Liver (tissue), 9 donors: ENCODE results near the gene ATP1B1. TPM values are rescaled to one million over a fixed set of nuclear protein-coding genes. Genes with fewer than 3 reads are reported as not detected.

Experiments
- DNase-seq: peaks from one replicate; pipeline ENCODE4 v3.0.0-alpha.2; 2017; ENCODE audit warnings: low spot score
- H3K27ac ChIP-seq, 2 donors: one replicate each; pipeline ENCODE4 v1.7.0; 2013; ENCODE audit warnings: inconsistent platforms in 2 of 2, low read length in 2 of 2, control low read depth in 1 of 2, low read depth in 1 of 2, mild to moderate bottlenecking in 1 of 2
- H3K27me3 ChIP-seq, 4 donors: one replicate each; pipeline versions ENCODE4 v1.6.1 to v1.7.0; 2013; ENCODE audit warnings: low read length in 3 of 4, inconsistent platforms in 1 of 4, mild to moderate bottlenecking in 1 of 4, moderate library complexity in 1 of 4; ENCODE audit not compliant: control insufficient read depth in 4 of 4, insufficient read depth in 4 of 4
- H3K36me3 ChIP-seq, 4 donors: one replicate each; pipeline versions ENCODE4 v1.6.1 to v1.7.0; 2013; ENCODE audit warnings: low read length in 3 of 4, mild to moderate bottlenecking in 3 of 4, low read depth in 1 of 4, moderate library complexity in 1 of 4; ENCODE audit not compliant: control insufficient read depth in 4 of 4, insufficient read depth in 3 of 4
- H3K4me1 ChIP-seq, 4 donors: one replicate each; pipeline versions ENCODE4 v1.6.1 to v1.7.0; 2013; ENCODE audit warnings: low read length in 3 of 4, mild to moderate bottlenecking in 3 of 4, moderate library complexity in 1 of 4; ENCODE audit not compliant: control insufficient read depth in 4 of 4, insufficient read depth in 4 of 4
- H3K4me3 ChIP-seq, 3 donors: one replicate each; pipeline versions ENCODE4 v1.6.1 to v1.7.0; 2013; ENCODE audit warnings: low read length in 3 of 3, control low read depth in 1 of 3, low read depth in 1 of 3, mild to moderate bottlenecking in 1 of 3
- H3K9ac ChIP-seq, 2 donors: one replicate each; pipeline ENCODE4 v1.7.0; 2013; ENCODE audit warnings: low read length in 2 of 2, mild to moderate bottlenecking in 2 of 2, moderate library complexity in 2 of 2, control low read depth in 1 of 2, low read depth in 1 of 2
- H3K9me3 ChIP-seq, 4 donors: one replicate each; pipeline versions ENCODE4 v1.6.1 to v1.7.0; 2013; ENCODE audit warnings: low read length in 3 of 4; ENCODE audit not compliant: control insufficient read depth in 4 of 4
- CTCF ChIP-seq: fragments of 150-350 bp; IDR thresholded peaks from 2 replicates; pipeline ENCODE4 v1.5.1; 2017; ENCODE audit warnings: improper control_type of control experiment, low read depth, low read length; ENCODE audit not compliant: missing input control
- EGR1 ChIP-seq, 2 donors: IDR thresholded peaks; 2 replicates each; pipeline ENCODE4 v1.6.1; 2016 to 2018; ENCODE audit warnings: antibody characterized with exemption in 2 of 2, low read depth in 2 of 2
- FOXA2 ChIP-seq: IDR thresholded peaks from 2 replicates; pipeline ENCODE4 v1.6.1; 2016; ENCODE audit warnings: antibody characterized with exemption
- GABPA ChIP-seq, 2 donors: IDR thresholded peaks in 1 of 2; conservative IDR thresholded peaks in 1 of 2; 2 replicates each; pipeline ENCODE4 v1.6.1; 2016; ENCODE audit warnings: antibody characterized with exemption in 2 of 2, mild to moderate bottlenecking in 1 of 2, moderate library complexity in 1 of 2
- HNF4A ChIP-seq, 2 donors: conservative IDR thresholded peaks; 2 replicates each; pipeline ENCODE4 v1.6.1; 2016; ENCODE audit warnings: antibody characterized with exemption in 2 of 2, mild to moderate bottlenecking in 2 of 2
- HNF4G ChIP-seq: IDR thresholded peaks from 2 replicates; pipeline ENCODE4 v1.6.1; 2016; ENCODE audit warnings: antibody characterized with exemption
- JUND ChIP-seq, 2 donors: IDR thresholded peaks; 2 replicates each; pipeline ENCODE4 v1.6.1; 2016; ENCODE audit warnings: antibody characterized with exemption in 2 of 2
- MAX ChIP-seq: IDR thresholded peaks from 2 replicates; pipeline ENCODE4 v1.6.1; 2016; ENCODE audit warnings: antibody characterized with exemption
- RAD21 ChIP-seq, 2 donors: IDR thresholded peaks; 2 replicates each; pipeline ENCODE4 v1.6.1; 2016; ENCODE audit warnings: antibody characterized with exemption in 2 of 2, mild to moderate bottlenecking in 2 of 2
- RXRA ChIP-seq, 2 donors: IDR thresholded peaks; 2 replicates each; pipeline ENCODE4 v1.6.1; 2017 to 2018; ENCODE audit warnings: antibody characterized with exemption in 2 of 2, mild to moderate bottlenecking in 1 of 2
- SP1 ChIP-seq: IDR thresholded peaks from 2 replicates; pipeline ENCODE4 v1.6.1; 2018; ENCODE audit warnings: antibody characterized with exemption, mild to moderate bottlenecking
- TAF1 ChIP-seq: conservative IDR thresholded peaks from 2 replicates; pipeline ENCODE4 v1.6.1; 2016; ENCODE audit warnings: antibody characterized with exemption, mild to moderate bottlenecking
- YY1 ChIP-seq: IDR thresholded peaks from 2 replicates; pipeline ENCODE4 v1.6.1; 2016; ENCODE audit warnings: antibody characterized with exemption, mild to moderate bottlenecking
- ZBTB33 ChIP-seq: IDR thresholded peaks from 2 replicates; pipeline ENCODE4 v1.6.1; 2016; ENCODE audit warnings: antibody characterized with exemption
- WGBS: extraction: QIAGEN DNeasy Blood & Tissue Kit; methylation state at CpG from one replicate; pipeline ENCODE4 v1.1.7; 2013; 5-methylcytosine and 5-hydroxymethylcytosine counted together
- polyA plus RNA-seq, 2 donors: library from polyadenylated mRNA; stranded (reverse) in 1 of 2; unstranded in 1 of 2; fragments of 200-250 nt in 1 of 2; fragments of >200 nt in 1 of 2; fragmentation: Nextera tagmentation in 1 of 2; extraction: Ambion mirVana in 1 of 2; gene quantifications; one replicate each; pipeline versions ENCODE4 v1.2.1 to v1.2.3, GENCODE V29; 2013 to 2015
- total RNA-seq, 2 donors: library from RNA; depleted of rRNA; stranded (reverse); fragments of >200 nt; gene quantifications; one replicate each; pipeline ENCODE4 v1.2.3, GENCODE V29; 2014
- donor health status: healthy.
- donor health status: healthy.
- donor health status: healthy.
- donor health status: healthy.
- donor health status: healthy.

Gene ATP1B1
- total and polyA plus RNA-seq, 4 donors, result 36.1 to 57.0 (median 46.5) TPM

GRCh38 chr1:169092399-169092798 is 14.1 kb upstream of the ATP1B1 start:
- no peak for TF ChIP-seq TAF1
- no peak for TF ChIP-seq FOXA2
- no peak for TF ChIP-seq CTCF
- no peak for TF ChIP-seq HNF4A (conservative IDR thresholded peaks at IDR 0.05)
- TF ChIP-seq MAX, result no peak
- no peak for TF ChIP-seq RAD21 (IDR thresholded peaks at IDR 0.05)
- TF ChIP-seq YY1, result no peak
- no peak for TF ChIP-seq EGR1 (IDR thresholded peaks at IDR 0.05; ENCODE audit: low read depth in 2 of 2)
- TF ChIP-seq JUND (IDR thresholded peaks at IDR 0.05), result no peak

GRCh38 chr1:169094897-169095569 is 11.5 kb upstream of the ATP1B1 start:
- Histone ChIP-seq H3K27me3 (no peaks in the 10 kb centered on the region), H3K27ac (no peak overlapping the region), H3K9me3 (no peaks in the 10 kb centered on the region), H3K9ac (no peak overlapping the region), H3K4me1 (peaks cover 0 to under 1% (median 0%) of the 10 kb centered on the region in 4 donors), H3K4me3 (no peak overlapping the region), H3K36me3 (no peaks in the 10 kb centered on the region)
- no peak for DNase-seq
- whole genome bisulfite sequencing, result 70% methylated on average over 4 of the region's 4 CpGs
- TF ChIP-seq FOXA2 (no peak), HNF4A (conservative IDR thresholded peaks at IDR 0.05) (no peak), EGR1 (IDR thresholded peaks at IDR 0.05; ENCODE audit: low read depth in 2 of 2) (no peak)

More at GRCh38 chr1:169092399-169092798, 14.1 kb upstream of the ATP1B1 start:
- WGBS, result 96% methylated on average over 2 of the region's 2 CpGs
- no peaks in the 10 kb centered on the region for H3K9me3 ChIP-seq
- no peak overlapping the region for H3K27ac ChIP-seq
- H3K27me3 ChIP-seq, result no peaks in the 10 kb centered on the region
- DNase-seq, result no peak
- no peaks in the 10 kb centered on the region for H3K4me1 ChIP-seq
- no peak overlapping the region for H3K9ac ChIP-seq
- H3K4me3 ChIP-seq, result no peak overlapping the region
- no peaks in the 10 kb centered on the region for H3K36me3 ChIP-seq

GRCh38 chr1:169098380-169098779 is 8.1 kb upstream of the ATP1B1 start:
- Histone ChIP-seq H3K36me3 (no peaks in the 10 kb centered on the region), H3K4me3 (no peak overlapping the region), H3K27me3 (no peaks in the 10 kb centered on the region), H3K27ac (no peak overlapping the region), H3K9me3 (no peaks in the 10 kb centered on the region), H3K9ac (no peak overlapping the region), H3K4me1 (peaks cover 0 to 16% (median 11%) of the 10 kb centered on the region in 4 donors)
- WGBS, result 84% methylated on average over 1 of the region's 1 CpG
- no peak for TF ChIP-seq CTCF
- no peak for TF ChIP-seq GABPA (IDR thresholded peaks at IDR 0.05 in 1 of 2, conservative IDR thresholded peaks at IDR 0.05 in 1 of 2)
- TF ChIP-seq SP1, result no peak
- TF ChIP-seq RAD21 (IDR thresholded peaks at IDR 0.05), result no peak
- no peak for TF ChIP-seq JUND (IDR thresholded peaks at IDR 0.05)
- no peak for TF ChIP-seq HNF4A (conservative IDR thresholded peaks at IDR 0.05)
- no peak for TF ChIP-seq ZBTB33
- no peak for TF ChIP-seq EGR1 (IDR thresholded peaks at IDR 0.05; ENCODE audit: low read depth in 2 of 2)
- TF ChIP-seq TAF1, result no peak
- no peak for TF ChIP-seq FOXA2
- no peak for TF ChIP-seq RXRA (IDR thresholded peaks at IDR 0.05)
- TF ChIP-seq MAX, result no peak
- TF ChIP-seq HNF4G, result no peak
- DNase-seq, result no peak
